Stimulated activated CD4-positive, alpha-beta T cell treated with anti-CD3 and anti-CD28 coated beads, Interleukin-2, amount 100 ng/mL, for 24 hours (primary cell): ENCODE measurements around the gene FMNL2.

Experiments
- DNase-seq, 2 donors: peaks; one replicate each; pipeline ENCODE4 v3.0.0-alpha.2; 2020

Gene FMNL2

DNA sequence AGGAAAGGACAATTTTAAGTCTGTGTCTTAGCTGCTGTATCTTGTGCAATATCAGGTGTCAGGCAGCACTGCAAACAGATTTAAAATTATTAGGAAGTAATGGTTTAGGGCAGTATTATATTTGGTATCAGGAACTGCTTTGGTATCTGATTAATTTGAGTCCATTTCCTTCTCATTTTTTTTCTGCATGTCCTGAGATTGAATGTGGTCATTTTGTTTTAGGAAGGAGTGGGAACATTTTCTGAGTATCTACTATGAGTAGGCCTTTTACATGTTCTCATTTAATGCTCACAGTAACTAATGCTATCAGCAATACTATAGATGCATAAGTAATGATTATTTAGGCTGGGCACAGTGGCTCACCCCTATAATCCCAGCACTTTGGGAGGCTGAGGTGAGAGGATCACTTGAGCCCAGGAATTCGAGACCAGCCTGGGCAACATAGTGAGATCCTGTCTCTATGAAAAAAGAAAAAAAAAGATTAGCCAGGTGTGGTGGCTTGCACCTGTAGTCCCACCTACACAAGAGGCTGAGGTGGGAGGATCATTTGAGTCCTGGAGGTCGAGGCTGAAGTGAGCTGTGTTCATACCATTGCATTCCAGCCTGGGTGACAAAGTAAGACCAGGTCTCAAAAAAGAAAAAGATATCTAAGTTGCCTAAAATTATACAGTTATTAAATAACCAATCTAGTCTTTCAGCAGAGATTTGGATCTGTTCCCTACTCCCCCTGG, 4.7 kb downstream of the FMNL2 start:
- DNase-seq = no peak

GRCh38 chr2:152342259-152343046, 7.5 kb downstream of the FMNL2 start:
- DNase-seq = no peak

DNA sequence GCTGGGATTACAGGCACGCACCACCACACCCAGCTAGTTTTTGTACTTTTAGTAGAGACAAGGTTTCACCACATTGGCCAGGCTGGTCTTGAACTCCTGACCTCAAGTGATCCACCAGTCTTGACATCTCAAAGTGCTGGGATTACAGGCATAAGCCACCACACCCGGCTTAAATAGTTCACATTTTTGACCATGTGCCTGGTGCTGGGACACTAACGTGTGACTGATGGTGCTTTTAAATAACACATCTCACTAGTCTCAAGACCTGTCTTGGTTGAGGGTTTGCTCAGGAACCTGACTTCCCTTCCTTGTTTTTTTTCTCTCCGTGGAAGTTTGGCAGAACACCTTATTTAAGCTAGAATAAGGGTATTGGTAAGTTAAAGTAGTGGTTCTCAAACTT, 8.5 kb downstream of the FMNL2 start:
- DNase-seq = no peak

DNA sequence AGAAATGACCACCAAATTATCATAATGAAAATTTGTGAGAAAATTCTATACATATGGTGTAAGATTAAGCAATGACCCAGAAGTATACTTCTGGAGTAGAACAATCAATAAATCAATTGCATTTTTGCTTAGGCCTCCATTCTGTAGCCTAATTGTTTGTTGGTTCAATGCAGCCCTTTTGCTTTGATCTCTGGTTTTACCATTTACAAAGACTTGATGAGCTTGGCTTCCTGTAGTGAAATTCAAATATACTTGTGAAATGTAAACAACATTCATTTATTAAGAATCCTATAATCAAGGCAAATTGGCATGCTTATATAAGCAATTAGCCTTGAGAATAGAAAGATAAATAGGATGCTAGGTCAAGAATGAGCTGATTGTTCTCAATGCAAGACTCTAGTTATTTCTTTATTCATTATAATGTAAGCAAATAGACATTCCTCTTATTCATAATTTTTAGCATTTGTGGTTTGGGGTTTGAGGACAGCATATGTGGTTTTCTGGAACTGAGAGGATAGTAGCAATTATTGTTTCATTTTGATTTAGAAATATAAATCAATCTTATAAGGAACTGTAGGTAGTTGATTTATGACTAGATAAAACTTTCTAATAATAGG, 9.7 kb downstream of the FMNL2 start:
- DNase-seq = no peak

DNA sequence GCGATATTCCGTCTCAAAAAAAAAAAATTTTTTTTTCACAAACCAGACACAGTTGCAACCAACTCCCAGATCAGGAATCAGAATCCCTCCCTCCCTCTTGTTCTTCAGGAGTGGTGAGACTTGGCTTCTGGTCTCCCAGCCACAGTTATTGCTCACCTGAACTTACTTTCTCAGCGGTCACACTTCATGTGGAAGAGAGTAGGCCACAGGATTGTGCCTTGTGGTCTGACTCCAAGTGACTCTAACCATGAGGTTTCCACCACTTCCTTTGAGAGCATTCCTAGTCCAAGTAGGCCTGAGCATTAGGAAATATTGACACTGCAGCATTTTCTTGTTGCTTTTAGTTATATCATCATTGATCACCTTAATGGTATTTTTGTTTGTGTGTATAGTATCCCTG, 12.1 kb downstream of the FMNL2 start:
- DNase-seq = no peak

GRCh38 chr2:152348388-152348787, 13.4 kb downstream of the FMNL2 start:
- no peak for DNase-seq

GRCh38 chr2:152349416-152349815, 14.4 kb downstream of the FMNL2 start:
- DNase-seq = no peak

DNA sequence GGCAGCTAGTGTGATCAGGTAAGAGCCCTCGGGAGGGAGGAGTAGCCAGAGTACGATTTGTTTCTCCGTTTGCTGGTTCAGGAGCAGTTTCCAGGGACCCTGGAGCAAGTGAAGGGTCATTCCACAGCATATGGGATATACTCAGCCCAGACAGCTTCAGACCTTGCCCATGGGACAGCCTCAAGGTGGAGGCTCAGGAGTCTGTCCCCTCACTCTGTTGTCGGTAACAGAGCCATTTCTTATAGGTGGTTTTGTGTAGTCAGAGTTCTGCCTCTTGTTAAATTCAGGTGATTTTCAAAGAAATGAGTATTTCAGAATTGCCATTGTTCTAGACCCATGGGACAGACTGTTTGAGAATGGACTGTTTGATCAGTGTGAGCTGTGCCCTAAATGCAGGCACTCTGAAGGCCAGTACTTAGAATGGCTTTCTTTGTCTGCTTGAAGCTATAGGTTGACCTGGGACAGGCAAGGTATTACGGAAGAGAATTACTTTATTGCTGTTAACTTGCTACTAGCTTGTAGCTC, 15.2 kb downstream of the FMNL2 start:
- no peak for DNase-seq

GRCh38 chr2:152352616-152353015, 17.6 kb downstream of the FMNL2 start:
- DNase-seq = no peak

DNA sequence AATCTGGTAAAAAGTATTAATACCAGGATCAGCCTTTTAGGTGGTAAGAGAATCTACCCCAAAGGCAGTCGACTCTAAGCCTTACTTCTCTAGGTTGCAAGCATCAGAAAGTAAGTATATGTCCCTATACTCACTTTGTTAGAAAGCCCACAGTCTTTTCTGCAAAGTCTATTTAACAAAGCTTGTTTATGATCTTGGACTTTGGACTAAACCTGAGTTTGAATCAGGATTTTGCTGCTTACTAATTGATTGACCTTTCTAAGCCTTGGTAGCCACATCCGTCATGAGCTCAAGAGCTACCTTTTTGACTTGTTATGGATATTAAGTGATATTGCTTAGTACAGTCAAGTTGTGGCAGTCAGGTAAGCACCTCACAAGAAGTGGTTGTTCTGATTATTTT, 18.4 kb downstream of the FMNL2 start:
- DNase-seq = no peak

- DNase-seq = no peak
These were observed 19.2 kb downstream of the FMNL2 start for GRCh38 chr2:152354069-152354755.

GRCh38 chr2:152354909-152355308, 19.9 kb downstream of the FMNL2 start:
- DNase-seq = no peak

DNA sequence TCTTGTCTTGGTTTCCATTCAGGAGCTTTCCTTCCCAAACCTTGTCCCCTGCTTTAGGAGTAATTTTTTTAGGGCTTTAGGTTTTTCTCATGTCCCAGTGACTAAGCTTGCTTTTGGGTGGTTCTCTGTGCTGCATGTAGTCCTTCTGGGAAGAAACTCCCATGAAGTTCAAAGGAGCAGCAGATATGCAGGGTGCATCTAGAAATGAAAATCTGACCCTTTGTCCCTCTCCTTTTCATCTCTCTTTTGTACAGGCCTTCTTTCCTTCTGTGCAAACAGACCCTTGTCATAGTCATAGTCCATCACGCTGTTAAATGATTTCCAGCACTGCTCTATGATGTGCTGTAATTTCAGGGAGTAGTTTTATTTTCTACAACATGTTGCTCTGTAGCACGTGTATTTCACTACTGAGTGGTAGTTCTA, 20.4 kb downstream of the FMNL2 start:
- DNase-seq = no peak

DNA sequence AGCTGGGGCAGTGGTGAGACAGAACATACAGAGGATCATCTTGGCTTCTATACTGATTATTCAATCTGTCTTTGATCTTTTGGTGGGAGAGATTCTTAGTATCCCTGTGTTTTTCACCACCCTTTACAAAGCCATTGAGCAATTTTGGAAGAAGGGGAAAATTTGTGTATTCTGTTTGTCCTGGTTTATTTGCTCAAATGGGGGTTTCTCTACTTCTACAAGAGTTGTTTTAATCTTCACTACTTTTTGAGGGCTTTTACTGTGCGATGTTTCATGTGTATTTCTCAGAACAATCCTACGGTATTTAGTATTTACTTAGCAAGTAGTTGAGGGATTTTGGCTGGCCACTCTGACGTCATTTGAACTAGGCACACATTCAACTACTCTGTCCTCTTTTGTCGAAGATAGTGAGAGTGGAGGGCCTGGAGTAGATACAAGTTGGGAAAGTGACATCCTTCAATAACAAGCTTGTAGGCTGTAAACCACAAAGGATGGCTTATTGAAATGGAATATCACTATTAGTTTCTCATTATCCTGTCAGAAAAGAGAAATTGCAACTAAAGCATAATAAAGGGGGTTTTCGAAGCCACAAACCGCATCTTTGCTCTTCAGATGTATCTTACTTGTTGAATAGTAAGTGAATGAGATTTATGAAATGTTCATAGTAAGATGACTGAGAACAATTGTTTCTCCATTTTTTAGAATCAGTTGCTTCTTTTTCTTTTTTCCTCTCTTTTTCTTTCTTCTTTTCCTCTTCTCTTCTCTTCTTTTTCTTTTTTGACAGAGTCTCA, 24.8 kb downstream of the FMNL2 start:
- no peak for DNase-seq

DNA sequence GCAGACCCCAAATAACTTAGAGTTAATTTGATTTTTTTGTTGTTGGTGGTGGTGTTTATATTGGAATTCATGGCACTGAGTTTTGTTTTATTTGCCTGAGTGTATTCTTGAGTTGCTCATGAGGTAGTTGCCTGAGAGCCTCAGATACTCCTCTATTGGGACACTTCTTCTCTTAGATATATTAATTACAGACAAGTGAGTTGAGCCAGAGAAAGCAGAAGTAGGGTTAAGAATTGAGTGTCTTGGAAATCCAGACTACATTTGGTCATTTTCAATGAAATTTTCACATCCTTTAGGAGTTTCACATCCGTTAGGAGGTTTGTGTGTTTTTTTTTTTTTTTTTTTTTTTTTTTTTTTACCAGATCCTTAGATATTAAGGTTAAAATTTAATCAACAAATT, 29.0 kb downstream of the FMNL2 start:
- DNase-seq = no peak

DNA sequence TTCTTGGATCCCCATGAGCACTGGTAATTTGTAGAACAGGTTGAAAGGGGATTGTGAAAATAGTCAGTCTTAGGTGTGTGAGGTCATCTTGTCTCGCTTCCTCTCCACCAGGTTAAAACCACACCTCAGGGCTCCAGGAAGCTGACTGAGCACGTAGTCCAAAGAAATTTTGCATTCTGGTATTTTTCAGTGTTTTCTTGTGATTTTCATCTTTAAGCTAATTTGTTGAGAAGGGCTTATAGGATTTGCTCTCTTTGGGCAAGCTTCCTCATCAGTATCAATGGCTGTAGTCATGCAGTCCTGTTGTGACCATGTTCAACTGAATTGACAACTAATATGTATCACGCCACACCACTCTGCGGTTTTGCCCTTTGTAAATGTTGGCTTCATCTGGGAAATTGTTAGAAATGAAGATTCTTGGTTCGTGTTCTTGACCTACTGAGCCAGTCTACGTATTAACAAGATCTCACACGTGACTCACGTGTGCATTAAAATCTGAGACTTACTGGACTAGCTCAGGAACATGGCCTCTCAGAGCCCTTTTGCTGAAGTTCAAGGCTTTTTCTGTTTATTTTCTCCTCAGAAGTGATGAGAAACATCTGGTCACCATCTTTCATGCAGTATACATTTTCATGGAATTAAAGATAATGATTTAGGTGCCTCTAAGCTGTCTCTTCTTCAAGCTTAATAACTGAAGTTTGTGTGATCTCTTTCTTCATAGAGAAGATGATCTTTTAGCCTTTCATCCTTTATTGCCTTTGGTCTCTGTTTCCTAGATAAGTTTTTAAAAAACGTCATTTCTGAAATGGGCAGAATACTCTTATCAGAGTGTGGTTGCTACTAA, 32.8 kb downstream of the FMNL2 start:
- DNase-seq = no peak

- DNase-seq = no peak
These were observed 34.3 kb downstream of the FMNL2 start for GRCh38 chr2:152369176-152369860.

GRCh38 chr2:152370783-152371182, 35.8 kb downstream of the FMNL2 start:
- DNase-seq = no peak

- no peak for DNase-seq
These were observed 37.5 kb downstream of the FMNL2 start for GRCh38 chr2:152372438-152372984.

DNA sequence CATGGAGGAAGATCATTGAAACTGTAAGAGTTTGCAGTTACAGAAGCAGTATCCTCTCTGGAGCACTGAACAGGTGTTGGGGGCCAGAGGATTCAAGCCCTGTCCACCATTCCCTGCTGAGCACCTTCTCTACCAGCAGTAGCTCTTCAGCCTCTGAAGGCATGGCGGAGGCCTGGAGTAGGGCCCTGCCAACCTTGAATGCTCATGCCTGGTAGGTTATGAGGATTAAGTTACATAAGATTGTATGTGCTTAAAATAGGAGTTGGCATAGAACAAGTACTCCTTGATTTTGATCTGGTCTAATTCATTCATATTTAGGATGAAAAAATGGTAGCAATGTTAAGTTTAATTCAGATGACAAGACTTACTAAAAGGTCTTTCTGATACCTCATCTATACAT, 40.2 kb downstream of the FMNL2 start:
- no peak for DNase-seq
